DOHH2 (cell line): ENCODE measurements around the gene GINS2.

ENCODE experiments used
- EZH2phosphoT487 ChIP-seq: fragments of 200-600 bp; sonication (generic); IDR thresholded peaks from 2 replicates; pipeline ENCODE4 v1.6.1; 2017; ENCODE audit warnings: borderline replicate concordance, mild to moderate bottlenecking, antibody characterized with exemption, low read length, moderate library complexity, mixed read lengths
- TF ChIP-seq, protein P1 (sequence below): fragments of 200-600 bp; sonication (generic); IDR thresholded peaks from one replicate; pipeline ENCODE4 v1.5.1; 2014; ENCODE audit warnings: antibody characterized with exemption, mild to moderate bottlenecking, low read depth, low read length; ENCODE audit not compliant: poor library complexity, severe bottlenecking

DNA sequence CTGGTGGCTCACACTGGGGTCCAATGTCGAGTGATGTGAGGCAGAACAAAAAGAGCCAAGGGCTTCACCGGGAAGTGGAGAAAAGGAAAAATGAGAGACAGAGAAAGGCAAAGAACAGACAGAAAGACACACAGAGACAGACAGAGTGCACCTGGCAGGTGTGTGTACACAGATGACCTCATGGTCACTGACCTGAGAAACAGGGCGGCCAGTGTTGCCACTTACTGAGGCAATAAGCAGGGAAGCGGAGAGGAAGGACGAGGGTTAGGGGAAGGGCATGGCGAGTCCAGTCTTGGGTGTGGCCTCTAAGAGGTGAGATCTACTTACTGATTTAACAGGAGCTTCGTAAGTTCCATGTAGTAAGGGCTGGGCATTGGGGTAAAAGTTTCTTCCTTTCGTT lies 7.5 kb downstream of the GINS2 start:
- TF ChIP-seq, protein P1, sequence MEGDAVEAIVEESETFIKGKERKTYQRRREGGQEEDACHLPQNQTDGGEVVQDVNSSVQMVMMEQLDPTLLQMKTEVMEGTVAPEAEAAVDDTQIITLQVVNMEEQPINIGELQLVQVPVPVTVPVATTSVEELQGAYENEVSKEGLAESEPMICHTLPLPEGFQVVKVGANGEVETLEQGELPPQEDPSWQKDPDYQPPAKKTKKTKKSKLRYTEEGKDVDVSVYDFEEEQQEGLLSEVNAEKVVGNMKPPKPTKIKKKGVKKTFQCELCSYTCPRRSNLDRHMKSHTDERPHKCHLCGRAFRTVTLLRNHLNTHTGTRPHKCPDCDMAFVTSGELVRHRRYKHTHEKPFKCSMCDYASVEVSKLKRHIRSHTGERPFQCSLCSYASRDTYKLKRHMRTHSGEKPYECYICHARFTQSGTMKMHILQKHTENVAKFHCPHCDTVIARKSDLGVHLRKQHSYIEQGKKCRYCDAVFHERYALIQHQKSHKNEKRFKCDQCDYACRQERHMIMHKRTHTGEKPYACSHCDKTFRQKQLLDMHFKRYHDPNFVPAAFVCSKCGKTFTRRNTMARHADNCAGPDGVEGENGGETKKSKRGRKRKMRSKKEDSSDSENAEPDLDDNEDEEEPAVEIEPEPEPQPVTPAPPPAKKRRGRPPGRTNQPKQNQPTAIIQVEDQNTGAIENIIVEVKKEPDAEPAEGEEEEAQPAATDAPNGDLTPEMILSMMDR: no peak
- TF ChIP-seq EZH2phosphoT487: no peak
